ENCODE measurements around the gene DDC.

The DDC gene, protein sequence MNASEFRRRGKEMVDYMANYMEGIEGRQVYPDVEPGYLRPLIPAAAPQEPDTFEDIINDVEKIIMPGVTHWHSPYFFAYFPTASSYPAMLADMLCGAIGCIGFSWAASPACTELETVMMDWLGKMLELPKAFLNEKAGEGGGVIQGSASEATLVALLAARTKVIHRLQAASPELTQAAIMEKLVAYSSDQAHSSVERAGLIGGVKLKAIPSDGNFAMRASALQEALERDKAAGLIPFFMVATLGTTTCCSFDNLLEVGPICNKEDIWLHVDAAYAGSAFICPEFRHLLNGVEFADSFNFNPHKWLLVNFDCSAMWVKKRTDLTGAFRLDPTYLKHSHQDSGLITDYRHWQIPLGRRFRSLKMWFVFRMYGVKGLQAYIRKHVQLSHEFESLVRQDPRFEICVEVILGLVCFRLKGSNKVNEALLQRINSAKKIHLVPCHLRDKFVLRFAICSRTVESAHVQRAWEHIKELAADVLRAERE

GRCh38 chr7:50564640-50565558 lies at the start of gene DDC:
Gene DDC (minus strand): TSS chr7:50565405. CDS start chr7:50544085, 21,320 bp downstream.
- no peak for DNase-seq (ENCODE audit: low read depth)

DNA sequence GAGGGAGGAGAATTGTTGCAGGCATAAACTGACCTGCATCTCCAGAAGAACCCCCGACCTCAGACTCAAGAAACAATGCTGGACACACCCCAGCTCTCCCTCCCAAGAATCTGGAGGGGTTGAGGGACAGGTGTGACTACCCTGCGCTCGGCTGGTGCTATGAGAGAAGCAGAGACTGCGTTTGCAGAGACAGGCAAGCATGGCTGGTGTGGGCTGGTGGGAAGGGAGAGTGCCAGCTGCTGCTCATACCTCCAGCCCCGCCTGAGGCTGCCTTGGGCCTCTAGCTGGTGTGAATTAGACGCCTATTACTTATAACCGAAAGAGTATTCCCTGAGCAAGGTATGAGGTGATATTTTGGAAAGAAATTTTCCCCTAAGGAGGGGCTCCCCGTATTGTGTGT lies 48.3 kb upstream of the DDC start:
- DNase-seq (ENCODE audit: low read depth) = no peak

DNA sequence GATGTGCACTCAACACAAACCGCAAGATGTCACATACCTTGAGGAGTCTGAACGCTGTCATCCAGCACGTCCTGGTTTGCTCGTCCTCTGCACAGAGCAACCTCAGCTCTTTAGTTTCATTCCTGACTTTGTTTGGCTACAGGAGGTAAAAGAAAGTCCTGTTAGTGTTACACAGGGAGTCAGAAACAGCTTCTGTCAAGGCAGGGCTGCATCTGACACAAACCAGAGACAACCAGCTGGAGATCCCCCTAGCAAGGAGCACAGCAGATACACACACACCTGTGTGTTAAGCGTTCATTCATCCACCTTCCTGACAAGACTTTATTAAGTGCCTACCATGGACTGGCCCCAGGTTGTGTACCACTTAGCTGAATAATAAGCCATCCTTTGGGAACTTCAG lies 47.5 kb upstream of the DDC start:
- no peak for DNase-seq (ENCODE audit: low read depth)

GRCh38 chr7:50610521-50611277 lies 45.5 kb upstream of the DDC start:
- DNase-seq (ENCODE audit: low read depth) = no peak

- no peak for DNase-seq (ENCODE audit: low read depth)
Observed at GRCh38 chr7:50608196-50608906, 43.1 kb upstream of the DDC start.

- DNase-seq (ENCODE audit: low read depth) = no peak
Observed at GRCh38 chr7:50607524-50608125, 42.4 kb upstream of the DDC start.

- no peak for DNase-seq (ENCODE audit: low read depth)
Observed at GRCh38 chr7:50605059-50605458, 39.9 kb upstream of the DDC start.

- DNase-seq (ENCODE audit: low read depth) = no peak
Observed at GRCh38 chr7:50603287-50603686, 38.1 kb upstream of the DDC start.

GRCh38 chr7:50599385-50599784 lies 34.2 kb upstream of the DDC start:
- no peak for DNase-seq (ENCODE audit: low read depth)

GRCh38 chr7:50598460-50599343 lies 33.5 kb upstream of the DDC start:
- no peak for DNase-seq (ENCODE audit: low read depth)

DNA sequence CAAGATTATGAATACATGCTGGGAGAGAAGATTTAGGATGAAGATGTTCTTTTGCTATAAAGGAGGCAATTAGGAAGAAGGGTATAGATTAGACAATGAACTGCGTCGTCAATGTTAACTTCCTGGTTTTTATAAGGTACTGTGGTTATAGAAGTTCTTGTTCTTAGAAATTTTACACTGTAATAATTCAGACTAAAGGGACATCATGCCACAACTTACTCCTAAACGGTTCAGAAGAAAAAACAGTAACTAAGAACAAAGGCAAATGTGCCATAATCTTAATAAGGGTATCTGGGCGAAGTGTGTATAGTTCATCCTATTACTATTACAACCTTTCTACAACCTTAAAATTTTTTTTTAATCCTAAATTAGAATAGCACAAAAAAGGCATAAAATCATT lies 31.3 kb upstream of the DDC start:
- no peak for DNase-seq (ENCODE audit: low read depth)

- DNase-seq (ENCODE audit: low read depth) = peak; percentile 18
Observed at GRCh38 chr7:50595491-50596102, 30.4 kb upstream of the DDC start.

- no peak for DNase-seq (ENCODE audit: low read depth)
Observed at GRCh38 chr7:50594734-50595485, 29.7 kb upstream of the DDC start.

DNA sequence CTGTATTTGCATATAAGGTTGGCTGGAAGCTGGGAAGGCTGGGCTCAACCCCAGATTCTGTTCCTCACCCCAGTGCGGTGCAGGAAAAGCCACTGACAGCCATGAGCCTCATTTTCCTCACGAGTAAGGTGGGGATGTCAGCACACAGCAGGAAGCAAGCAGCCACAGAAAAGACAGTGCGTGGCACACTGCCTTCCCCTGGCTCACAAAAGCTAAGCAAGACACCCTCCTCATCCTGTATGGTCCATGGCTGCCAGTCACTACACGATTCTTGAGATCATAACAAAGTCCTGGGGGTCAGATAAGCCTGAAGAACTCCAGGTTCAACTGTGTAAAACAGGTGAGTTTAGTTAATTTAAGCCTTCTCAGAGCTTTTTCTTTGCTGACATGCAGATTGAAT lies 28.9 kb upstream of the DDC start:
- DNase-seq (ENCODE audit: low read depth) = no peak

DNA sequence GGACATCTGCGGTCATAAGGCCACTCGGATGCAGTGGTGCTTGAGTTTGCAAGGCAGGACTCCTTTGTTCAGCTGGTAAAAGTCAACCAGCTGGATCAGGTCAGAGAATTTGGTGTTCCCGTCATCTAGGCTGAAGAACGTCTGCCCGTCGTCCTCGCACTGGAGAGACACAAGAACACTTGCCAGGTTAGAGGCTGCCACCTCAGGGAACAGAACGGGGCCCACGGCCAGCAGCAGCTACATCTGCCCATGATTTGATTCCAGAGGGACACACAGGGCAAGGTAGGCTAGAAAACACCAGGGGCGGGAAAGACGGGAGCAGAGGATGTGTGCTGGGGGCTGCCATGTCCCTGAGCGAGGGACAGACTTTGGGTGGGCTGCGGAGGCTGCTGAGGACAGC lies 27.7 kb upstream of the DDC start:
- no peak for DNase-seq (ENCODE audit: low read depth)

DNA sequence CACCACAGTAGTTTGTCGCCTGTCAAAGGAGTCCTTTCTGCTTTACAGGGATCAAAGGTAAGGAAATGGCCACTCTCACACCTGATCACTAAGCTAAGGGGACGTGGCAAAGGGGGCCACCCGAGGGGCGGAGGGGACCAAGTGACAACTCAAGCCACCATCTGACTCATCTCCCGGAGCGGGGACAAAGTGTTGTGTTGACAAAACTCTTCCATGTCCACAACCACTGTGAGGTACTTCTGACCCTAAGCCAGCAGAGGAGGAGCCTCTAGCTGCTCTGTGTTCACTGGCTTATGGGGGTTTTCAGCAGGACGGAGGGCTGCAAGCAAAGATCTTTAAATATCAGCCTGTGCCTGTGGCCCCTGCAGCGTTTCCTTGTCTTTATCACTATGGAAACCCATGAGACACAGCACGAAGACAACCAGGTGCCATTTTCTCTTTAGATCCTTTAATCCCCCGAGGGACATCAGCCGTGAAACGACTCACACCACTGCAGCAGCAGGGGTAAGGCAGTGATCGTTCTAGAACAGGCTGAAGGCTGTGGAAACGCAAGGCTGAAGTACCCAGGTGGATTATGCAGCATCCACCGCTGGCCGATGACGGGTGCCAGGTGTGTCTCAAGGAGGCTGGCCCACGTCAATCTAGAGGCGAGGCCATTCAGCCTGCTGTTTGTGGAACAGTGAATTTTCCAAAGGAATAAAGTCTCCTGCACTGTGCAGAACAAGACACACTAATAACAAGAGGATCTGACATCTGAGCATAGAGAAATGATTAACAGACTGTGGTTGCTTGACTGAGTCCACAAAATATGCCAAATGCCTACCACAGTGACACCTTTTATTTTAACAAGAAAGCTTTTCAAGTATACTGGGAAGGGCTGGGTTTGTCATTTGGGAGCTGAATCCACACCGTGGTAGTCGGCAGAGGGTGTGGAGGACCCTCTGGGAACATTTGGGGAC lies 26.6 kb upstream of the DDC start:
- no peak for DNase-seq (ENCODE audit: low read depth)

DNA sequence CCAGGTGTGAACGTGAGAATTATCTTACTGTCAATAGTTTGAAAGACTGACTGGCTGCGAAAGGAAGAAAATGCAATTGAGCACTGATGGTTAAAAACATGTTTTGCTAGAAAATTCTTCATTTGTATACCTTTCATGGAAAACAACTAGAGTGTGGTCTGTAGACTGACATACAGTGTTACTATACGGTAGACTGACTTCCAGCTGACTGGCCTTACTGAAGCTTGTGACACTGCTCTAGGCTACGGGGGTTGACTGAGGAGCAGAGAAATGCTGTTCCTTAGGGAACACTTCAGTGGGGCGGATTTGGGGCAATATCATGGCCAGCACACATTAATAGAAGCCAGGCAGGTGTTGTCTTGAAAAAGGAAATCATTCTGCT lies 25.9 kb upstream of the DDC start:
- DNase-seq (ENCODE audit: low read depth) = no peak

DNA sequence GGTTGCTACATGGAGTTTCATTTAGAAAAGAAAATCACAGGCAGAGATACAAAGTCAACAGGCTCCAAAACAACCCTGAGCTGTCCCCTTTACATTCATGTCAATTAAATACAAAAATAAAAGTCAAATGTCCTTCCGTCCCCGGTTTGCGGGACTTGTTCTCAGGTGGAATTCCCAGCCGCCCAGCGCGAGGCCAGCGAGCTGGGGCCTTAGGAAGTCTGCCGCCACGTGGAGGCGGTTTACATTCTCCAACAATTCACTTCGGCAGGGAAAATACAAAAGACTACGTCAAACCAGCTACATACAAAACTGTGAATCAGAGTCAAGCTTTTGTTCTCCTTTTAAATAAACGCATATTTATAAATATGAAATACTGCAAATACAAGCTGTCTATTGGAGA lies 25.3 kb upstream of the DDC start:
- DNase-seq (ENCODE audit: low read depth) = no peak
